LNCAP (cell line): Measurements from ENCODE around the gene HSF2.

Experiments used
- CTCF ChIP-seq: fragments of 450-650 bp; IDR thresholded peaks from 2 replicates; pipeline ENCODE4 v1.5.1; 2017; ENCODE audit warnings: mild to moderate bottlenecking

HSF2 gene

GRCh38 chr6:122369536-122369935, 29.9 kb upstream of the HSF2 start:
- TF ChIP-seq CTCF = no peak

GRCh38 chr6:122372647-122373046, 26.8 kb upstream of the HSF2 start:
- peak; percentile 38 for TF ChIP-seq CTCF

- no peak for TF ChIP-seq CTCF
Observed at GRCh38 chr6:122374307-122374706, 25.1 kb upstream of the HSF2 start.

DNA sequence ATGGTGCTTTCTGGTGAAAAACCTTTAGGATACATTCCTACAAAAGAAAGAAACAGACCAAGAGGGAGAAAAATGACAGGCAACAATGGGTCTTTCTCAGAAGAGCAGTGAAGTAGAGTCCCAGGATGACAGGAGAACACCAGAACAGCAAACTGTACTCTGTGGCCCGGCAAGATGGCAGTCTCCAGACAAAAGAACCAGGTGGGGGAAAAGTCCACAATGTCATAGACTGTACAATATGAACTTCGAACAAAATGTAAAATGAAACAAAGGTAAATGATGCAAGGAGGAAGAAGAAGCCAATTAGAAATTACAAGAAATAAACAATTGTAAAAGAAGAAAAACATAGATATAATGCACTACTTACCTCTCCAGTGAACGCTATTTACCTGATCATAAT, 23.2 kb upstream of the HSF2 start:
- no peak for TF ChIP-seq CTCF

DNA sequence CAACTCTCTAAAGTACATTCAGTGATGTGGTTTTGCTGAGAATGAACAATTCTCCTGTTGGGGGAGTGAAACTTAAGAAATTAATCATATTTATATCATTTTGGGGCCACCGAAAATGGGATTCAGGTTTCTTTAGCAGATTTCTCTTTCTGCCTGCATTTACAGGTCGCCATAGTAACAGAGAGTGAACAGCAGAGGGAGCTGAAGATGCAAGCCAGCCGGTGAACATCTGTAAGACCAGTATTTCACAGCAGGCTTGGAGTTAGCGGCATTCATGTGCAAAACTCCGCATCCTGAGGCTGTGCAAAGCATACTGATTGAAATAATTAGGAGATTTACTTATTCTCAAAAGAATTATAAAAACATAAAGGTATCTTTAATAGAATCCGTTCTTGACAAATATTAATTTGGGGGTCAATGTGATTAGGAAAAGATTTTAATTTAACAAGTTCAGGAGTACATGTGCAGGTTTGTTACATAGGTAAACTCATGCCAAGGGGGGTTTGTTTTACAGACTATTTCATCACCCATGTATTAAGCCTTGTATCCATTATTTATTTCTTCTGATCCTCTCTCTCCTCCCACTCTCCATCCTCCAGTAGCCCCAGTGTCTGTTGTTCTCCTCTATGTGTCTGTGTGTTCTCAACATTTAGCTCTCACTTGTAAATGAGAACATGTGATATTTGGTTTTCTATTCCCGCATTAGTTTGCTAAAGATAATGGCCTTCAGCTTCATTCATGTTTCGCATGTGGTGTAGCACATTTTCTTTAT, 17.8 kb upstream of the HSF2 start:
- peak; percentile 84 for TF ChIP-seq CTCF

DNA sequence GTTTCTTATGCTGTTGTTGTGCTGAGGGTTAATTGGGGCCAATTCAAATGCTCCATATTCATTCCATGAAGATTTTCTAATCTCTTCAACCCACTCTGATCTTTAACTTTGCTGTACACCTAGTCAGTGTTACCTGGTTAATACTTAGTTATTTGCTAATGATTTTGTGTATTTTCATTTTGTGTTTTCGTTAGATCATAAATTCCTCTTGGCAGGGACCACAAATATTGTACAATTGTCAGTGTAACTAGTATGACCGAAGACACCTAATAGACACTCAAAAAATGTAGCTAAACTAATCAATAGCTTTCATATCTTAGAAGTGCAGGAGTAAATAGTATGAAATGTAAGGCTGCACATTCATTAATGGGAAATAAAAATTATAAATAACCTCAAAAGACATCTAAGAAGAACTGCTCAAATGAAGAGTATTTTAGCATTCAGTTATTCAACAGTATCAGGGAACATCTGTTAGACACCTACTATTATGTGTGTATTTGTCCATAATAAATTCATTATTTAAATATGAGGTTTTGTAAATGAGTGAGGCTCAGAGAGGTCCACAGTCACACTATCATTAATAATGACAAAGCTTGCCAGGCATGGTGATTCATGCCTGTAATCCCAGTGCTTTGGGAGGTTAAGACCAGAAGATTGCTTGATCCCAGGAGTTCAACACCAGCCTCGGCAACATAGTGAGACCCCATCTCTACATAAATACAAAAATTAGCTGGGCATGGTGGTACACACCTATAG, 13.4 kb upstream of the HSF2 start:
- TF ChIP-seq CTCF = no peak

- no peak for TF ChIP-seq CTCF
Observed at GRCh38 chr6:122388945-122389344, 10.5 kb upstream of the HSF2 start.
